GM12872 (cell line): ENCODE results near the gene TUBB1.

ENCODE experiments used
- CTCF ChIP-seq: IDR thresholded peaks from 3 replicates; pipeline ENCODE4 v1.5.1; 2011; ENCODE audit warnings: low read depth, mild to moderate bottlenecking, low read length, moderate library complexity; ENCODE audit not compliant: insufficient read depth

TUBB1 gene

GRCh38 chr20:59035381-59035780 lies 16.2 kb downstream of the TUBB1 start:
- no peak for TF ChIP-seq CTCF

GRCh38 chr20:59037386-59037785 lies 18.2 kb downstream of the TUBB1 start:
- TF ChIP-seq CTCF: no peak

DNA sequence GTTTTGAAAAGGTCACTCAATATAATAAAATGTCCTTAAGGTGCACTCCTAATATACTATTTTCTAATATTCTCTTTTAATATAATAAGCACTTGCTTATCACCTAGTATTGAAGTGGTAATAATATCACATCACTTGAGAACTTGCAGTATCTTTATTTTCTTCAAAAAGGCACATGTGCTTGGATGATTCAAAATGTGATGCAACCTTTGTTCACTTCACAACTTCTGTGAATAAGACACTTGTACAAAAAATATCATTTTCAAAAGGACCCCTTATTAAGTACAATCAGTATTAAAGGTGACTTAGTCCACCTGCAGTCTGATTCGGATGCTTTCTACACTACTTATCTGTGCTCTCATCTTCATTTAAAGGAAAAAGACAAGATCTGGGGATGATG lies 20.0 kb downstream of the TUBB1 start:
- no peak for TF ChIP-seq CTCF

GRCh38 chr20:59040667-59041066 lies 21.4 kb downstream of the TUBB1 start:
- TF ChIP-seq CTCF: no peak

DNA sequence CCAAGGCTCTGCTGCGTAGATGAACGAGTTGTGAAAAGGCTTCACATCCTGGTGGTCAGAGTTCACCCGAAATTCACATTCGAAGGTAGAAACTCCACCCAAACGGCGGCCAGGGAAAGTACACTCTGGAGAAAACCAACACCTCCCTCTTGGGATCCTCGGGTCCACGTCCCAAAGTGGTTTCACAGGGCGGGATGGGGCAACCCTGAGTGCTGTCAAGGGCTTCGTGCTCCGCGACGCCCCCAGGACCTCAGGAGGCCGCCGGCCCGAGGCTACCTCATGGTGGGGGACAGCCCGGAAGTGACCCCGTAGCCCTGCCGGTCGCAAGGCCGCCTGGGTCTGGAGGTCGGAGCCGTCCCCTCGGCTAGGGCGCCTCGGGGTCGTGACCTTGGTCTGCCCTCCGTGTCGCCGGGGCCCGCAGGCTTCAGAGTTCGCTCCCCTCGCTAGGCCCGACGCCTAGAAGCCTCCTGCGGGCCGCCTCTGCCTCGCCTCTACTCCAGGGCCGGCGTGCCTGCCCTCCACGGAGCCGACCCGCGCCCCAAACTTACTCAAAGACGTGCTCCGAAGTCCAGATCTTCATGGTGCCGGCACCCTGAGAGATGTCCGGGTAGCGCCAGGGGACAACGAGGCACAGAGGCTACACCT lies 23.0 kb downstream of the TUBB1 start, which contains the start of gene PRELID3B:
TSS of gene PRELID3B (minus strand) at position 636 of the 645 bp plus-strand sequence. CDS start at position 580, 56 bp downstream.
- TF ChIP-seq CTCF: no peak

GRCh38 chr20:59042796-59043631 lies 23.8 kb downstream of the TUBB1 start:
- no peak for TF ChIP-seq CTCF

DNA sequence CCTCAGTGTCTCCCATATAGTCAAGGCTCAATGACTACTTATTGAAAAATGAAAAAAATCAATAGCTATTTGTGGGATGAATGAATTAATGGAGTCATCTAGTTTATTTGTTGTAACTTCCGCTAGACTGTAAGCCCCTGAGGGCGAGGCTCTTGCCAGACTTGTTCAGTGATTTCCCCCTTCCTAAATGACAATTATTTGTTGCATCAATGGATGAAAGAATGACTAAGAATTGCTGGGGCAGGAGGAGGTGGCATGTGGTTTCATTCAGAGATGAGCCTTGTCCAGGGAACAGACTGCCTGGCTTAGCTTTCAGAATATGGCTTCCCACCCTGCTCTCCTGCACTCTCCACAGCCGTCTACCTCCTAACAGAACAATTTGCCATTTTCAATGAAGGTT lies 24.5 kb downstream of the TUBB1 start:
- TF ChIP-seq CTCF: no peak
